Measurements from ENCODE around the gene ZAR1. TPM values are rescaled to one million over a fixed set of nuclear protein-coding genes. Genes with fewer than 3 reads are reported as not detected.
"Not testable (repeated sequence)": the region's sequence is repeated elsewhere in the genome, so short reads cannot be mapped to it uniquely, and the experiment has no call there.

ZAR1 gene
- polyA plus RNA-seq (ENCODE audit: insufficient read length in 3 of 3) = under 1 TPM in 1 of 3 donors, not detected in 2; 0.16 TPM
- long read RNA-seq, donor 1 = 0 reads
- long read RNA-seq, donor 2 = 0 reads
- long read RNA-seq, donor 3 = 0 reads
- long read RNA-seq, donor 4 = 0 reads
- long read RNA-seq, donor 5 = 0 reads
- long read RNA-seq, donor 6 = 0 reads
- long read RNA-seq, donor 7 = 0 reads
- long read RNA-seq, donor 8 = 0 reads
- long read RNA-seq, donor 9 = 0 reads
- long read RNA-seq, donor 10 = 0 reads
- long read RNA-seq, donor 11 = 0 reads
- long read RNA-seq, donor 12 = 0 reads
- long read RNA-seq, donor 13 = 0 reads
- long read RNA-seq, donor 14 = 0 reads
- long read RNA-seq, donor 15 = 0 reads
- long read RNA-seq, donor 16 = 0 reads

- no peak for DNase-seq
These were observed at the start of gene ZAR1 for GRCh38 chr4:48490012-48490679. TSS of gene ZAR1 (plus strand) at chr4:48490252. CDS start at chr4:48490292, 40 bp downstream.

GRCh38 chr4:48440914-48441313, 49.1 kb upstream of the ZAR1 start:
- not testable (repeated sequence) for DNase-seq

GRCh38 chr4:48445704-48446103, 44.3 kb upstream of the ZAR1 start:
- no peak for DNase-seq

- no peak for DNase-seq
These were observed 43.4 kb upstream of the ZAR1 start for GRCh38 chr4:48446642-48447041.

GRCh38 chr4:48449151-48449550, 40.9 kb upstream of the ZAR1 start:
- DNase-seq = no peak

- no peak for DNase-seq
These were observed 39.3 kb upstream of the ZAR1 start for GRCh38 chr4:48450740-48451139.

GRCh38 chr4:48451656-48452055, 38.4 kb upstream of the ZAR1 start:
- DNase-seq = not testable (repeated sequence)

- no peak for DNase-seq
These were observed 35.5 kb upstream of the ZAR1 start for GRCh38 chr4:48454591-48454990.

- DNase-seq = no peak
These were observed 29.1 kb upstream of the ZAR1 start for GRCh38 chr4:48461000-48461399.

- DNase-seq = peak; percentile 27
These were observed 27.7 kb upstream of the ZAR1 start for GRCh38 chr4:48462363-48462762.

- DNase-seq = no peak
These were observed 22.6 kb upstream of the ZAR1 start for GRCh38 chr4:48467442-48467841.

GRCh38 chr4:48467891-48468290, 22.2 kb upstream of the ZAR1 start:
- DNase-seq = no peak

GRCh38 chr4:48470137-48470536, 19.9 kb upstream of the ZAR1 start:
- DNase-seq = no peak

GRCh38 chr4:48470570-48470969, 19.5 kb upstream of the ZAR1 start:
- no peak for DNase-seq

GRCh38 chr4:48472794-48473193, 17.3 kb upstream of the ZAR1 start:
- DNase-seq = no peak

- DNase-seq = no peak
These were observed 14.3 kb upstream of the ZAR1 start for GRCh38 chr4:48475770-48476169.

GRCh38 chr4:48478273-48478672, 11.8 kb upstream of the ZAR1 start:
- DNase-seq = no peak

- no peak for DNase-seq
These were observed 8.5 kb upstream of the ZAR1 start for GRCh38 chr4:48481581-48481980.

- no peak for DNase-seq
These were observed 6.9 kb upstream of the ZAR1 start, which contains the start of gene SLC10A4 for GRCh38 chr4:48483006-48483776. TSS of gene SLC10A4 (plus strand) at chr4:48483343. CDS start at chr4:48483562, 219 bp downstream.

- no peak for DNase-seq
These were observed 6.1 kb upstream of the ZAR1 start for GRCh38 chr4:48483777-48484493.

- no peak for DNase-seq
These were observed 5.4 kb upstream of the ZAR1 start for GRCh38 chr4:48484494-48485168.
